Mucosa of stomach (tissue), 1 donor: ENCODE results near the gene WDR45B.

Experiments
- H3K27me3 ChIP-seq: one replicate; pipeline ENCODE4 v1.7.0; 2013; ENCODE audit warnings: mild to moderate bottlenecking, low read length; ENCODE audit not compliant: control insufficient read depth, insufficient read depth
- H3K36me3 ChIP-seq: one replicate; pipeline ENCODE4 v1.7.0; 2013; ENCODE audit warnings: low read length; ENCODE audit not compliant: control insufficient read depth, insufficient read depth
- H3K4me1 ChIP-seq: one replicate; pipeline ENCODE4 v1.7.0; 2013; ENCODE audit warnings: mild to moderate bottlenecking, low read length; ENCODE audit not compliant: control insufficient read depth, insufficient read depth
- H3K4me3 ChIP-seq: one replicate; pipeline ENCODE4 v1.7.0; 2013; ENCODE audit warnings: low read length
- H3K9ac ChIP-seq: one replicate; pipeline ENCODE4 v1.7.0; 2013; ENCODE audit warnings: mild to moderate bottlenecking, low read length, moderate library complexity
- H3K9me3 ChIP-seq: one replicate; pipeline ENCODE4 v1.7.0; 2013; ENCODE audit warnings: mild to moderate bottlenecking, low read length, moderate library complexity; ENCODE audit not compliant: control insufficient read depth
- donor health status: Pancreatic carcinoma.

Gene WDR45B

DNA sequence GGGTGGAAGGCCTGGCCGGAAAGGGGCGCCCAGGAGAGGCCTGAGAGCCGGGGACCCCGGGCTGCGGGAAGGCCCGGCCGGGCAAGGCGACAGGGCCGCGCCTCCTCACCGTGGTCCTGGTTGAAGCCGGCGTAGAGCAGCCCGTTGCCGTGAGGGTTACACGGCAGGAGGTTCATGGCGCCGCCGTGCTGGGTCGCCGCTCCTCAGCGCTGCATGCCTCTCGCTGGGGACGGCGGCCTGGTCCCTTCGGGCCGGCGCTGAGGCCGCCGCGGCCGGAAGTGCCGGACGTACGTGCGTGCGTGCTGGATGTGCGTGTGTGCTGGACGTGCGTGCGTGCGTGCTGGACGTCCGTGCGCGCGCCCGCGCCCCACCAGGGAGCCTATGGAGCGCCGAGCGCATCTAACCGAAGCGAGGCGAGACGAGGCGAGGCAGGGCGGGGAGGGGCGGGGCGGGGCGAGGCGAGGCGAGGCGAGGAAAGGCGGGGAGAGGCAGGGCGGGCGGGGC, at the start of gene WDR45B:
WDR45B (minus strand) TSS at position 280 of the 504 bp plus-strand sequence; CDS start at position 176, 104 bp downstream.
- H3K27me3 ChIP-seq = no peaks in the 10 kb centered on the region
- H3K36me3 ChIP-seq = peaks cover 4% of the 10 kb centered on the region
- peak within 1 kb of the TSS; percentile 92 for H3K9ac ChIP-seq
- no peaks in the 10 kb centered on the region for H3K9me3 ChIP-seq
- peaks cover 23% of the 10 kb centered on the region for H3K4me1 ChIP-seq
- peak within 1 kb of the TSS; percentile 66 for H3K4me3 ChIP-seq

DNA sequence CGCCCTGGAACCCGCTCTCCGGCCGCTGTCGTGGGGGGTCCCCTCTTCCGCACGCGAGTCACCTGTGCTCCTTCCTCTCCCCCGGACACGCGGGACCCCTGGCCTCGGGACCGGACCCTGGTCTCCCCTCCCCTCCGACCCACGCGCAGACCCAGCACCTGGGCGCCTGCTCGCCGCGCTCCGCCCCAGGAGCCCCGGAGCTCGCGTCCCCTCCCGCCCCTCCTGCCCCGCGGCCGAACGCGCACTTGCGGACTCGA, 49.5 kb upstream of the WDR45B start:
- no peak overlapping the region for H3K4me3 ChIP-seq

DNA sequence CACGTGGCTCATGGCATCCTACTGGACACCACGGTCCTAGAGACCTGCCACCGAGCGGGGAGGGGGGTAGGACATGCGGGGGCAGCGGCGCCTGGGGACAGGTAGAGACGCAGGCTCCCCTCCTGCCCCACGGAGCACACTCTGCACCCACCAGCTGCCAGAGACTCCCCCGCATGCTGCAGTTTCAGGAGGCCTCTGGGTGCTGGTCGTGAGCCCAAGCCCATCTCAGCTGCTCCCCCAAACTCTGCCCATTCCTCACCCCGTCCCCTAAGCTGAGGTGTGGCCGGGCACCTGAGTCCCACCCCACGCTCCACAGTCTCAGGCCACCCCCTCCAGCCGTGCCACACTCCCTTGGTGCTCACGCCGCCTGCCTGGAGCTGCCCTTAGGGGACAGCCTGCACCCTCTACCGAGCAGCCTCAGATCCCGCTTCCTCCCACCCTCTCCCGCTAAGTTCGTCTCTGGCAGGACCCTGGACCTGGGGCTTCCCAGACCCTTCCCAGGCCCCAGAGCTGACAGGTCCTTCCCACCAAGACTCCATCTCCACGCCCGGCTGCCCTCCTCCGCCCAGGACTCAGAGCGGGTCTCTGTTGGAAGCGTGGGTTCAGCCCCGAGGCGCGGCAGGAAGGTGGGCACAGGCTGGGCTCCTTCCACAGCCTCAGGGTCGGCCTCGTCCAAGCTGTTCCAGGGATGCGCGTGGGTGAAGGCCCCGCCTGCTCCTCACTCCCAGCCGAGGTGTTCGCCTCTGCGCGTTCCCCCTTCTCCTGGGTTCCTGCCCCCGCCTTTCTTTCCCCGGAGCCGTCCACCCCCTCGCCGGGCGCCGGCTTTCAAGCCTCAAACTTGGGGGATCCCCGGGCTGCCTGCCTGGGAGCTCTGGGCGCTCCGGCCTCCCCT, 48.9 kb upstream of the WDR45B start:
- Histone ChIP-seq H3K4me3 (peak overlapping the region; percentile 47), H3K27me3 (no peaks in the 10 kb centered on the region), H3K36me3 (no peaks in the 10 kb centered on the region), H3K4me1 (peaks cover 26% of the 10 kb centered on the region), H3K9ac (peak overlapping the region; percentile 68), H3K9me3 (no peaks in the 10 kb centered on the region)

More for the DNA sequence above, 49.5 kb upstream of the WDR45B start:
- no peaks in the 10 kb centered on the region for H3K27me3 ChIP-seq
- peak overlapping the region; percentile 68 for H3K9ac ChIP-seq
- H3K9me3 ChIP-seq = no peaks in the 10 kb centered on the region
- H3K4me1 ChIP-seq = peaks cover 32% of the 10 kb centered on the region
- H3K36me3 ChIP-seq = no peaks in the 10 kb centered on the region

DNA sequence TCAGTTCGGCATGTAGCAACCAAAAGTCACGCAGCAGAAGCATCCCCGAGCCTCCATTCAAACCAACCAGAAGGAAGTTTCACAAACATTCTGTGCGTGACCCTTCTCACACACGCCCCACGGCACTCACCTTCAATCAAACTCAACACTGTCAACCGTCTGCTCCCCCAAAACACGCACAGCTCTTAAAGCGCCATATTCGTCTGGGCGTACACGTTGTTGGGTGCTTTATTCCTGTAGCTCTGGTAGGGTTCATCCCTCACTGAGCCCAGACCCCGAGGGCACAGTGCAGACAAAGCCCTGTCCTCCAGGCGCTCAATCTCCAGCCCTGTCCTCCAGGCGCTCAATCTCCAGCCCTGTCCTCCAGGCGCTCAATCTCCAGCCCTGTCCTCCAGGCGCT, 48.0 kb upstream of the WDR45B start:
- H3K9ac ChIP-seq = no peak overlapping the region
- peaks cover 21% of the 10 kb centered on the region for H3K4me1 ChIP-seq
- H3K4me3 ChIP-seq = no peak overlapping the region
- H3K27me3 ChIP-seq = no peaks in the 10 kb centered on the region
- no peaks in the 10 kb centered on the region for H3K9me3 ChIP-seq
- H3K36me3 ChIP-seq = no peaks in the 10 kb centered on the region

- Histone ChIP-seq H3K27me3 (no peaks in the 10 kb centered on the region), H3K9me3 (no peaks in the 10 kb centered on the region), H3K36me3 (no peaks in the 10 kb centered on the region), H3K4me1 (peaks cover 21% of the 10 kb centered on the region), H3K4me3 (no peak overlapping the region), H3K9ac (no peak overlapping the region)
Measured at GRCh38 chr17:82694647-82695046, 46.4 kb upstream of the WDR45B start.

DNA sequence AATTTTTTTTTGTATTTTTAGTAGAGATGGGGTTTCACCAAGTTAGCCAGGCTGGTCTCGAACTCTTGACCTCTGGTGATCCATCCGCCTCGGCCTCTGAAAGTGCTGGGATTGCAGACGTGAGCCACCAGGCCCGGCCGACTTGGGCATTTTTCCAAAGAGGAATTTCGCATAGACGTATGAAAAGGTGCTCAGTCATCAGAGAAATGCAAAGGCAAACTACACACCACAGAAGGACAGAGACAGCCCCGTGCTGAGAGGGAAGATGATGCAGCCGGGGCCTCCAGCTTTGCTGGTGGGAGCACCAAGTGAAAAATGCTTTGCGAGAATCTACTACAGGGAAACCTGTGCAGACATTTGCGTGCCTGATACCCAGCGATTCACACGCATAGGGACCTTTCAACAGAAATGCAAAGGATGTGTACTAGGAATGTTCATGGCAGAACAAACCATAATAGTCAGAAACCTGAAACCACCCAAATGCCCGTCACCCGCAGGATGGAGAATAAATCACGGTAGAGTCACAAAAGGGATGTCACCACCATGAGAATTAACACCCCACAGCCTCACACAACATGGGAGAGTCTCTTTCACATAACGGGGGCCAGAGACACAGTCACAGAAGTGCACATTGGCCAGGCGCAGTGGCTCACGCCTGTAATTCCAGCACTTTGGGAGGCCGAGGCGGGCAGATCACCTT, 45.1 kb upstream of the WDR45B start:
- H3K4me1 ChIP-seq = peaks cover 16% of the 10 kb centered on the region
- no peak overlapping the region for H3K9ac ChIP-seq
- no peaks in the 10 kb centered on the region for H3K9me3 ChIP-seq
- no peaks in the 10 kb centered on the region for H3K27me3 ChIP-seq
- H3K4me3 ChIP-seq = no peak overlapping the region
- H3K36me3 ChIP-seq = no peaks in the 10 kb centered on the region

GRCh38 chr17:82692268-82692667, 44.0 kb upstream of the WDR45B start:
- H3K27me3 ChIP-seq = no peaks in the 10 kb centered on the region
- no peaks in the 10 kb centered on the region for H3K9me3 ChIP-seq
- peaks cover 24% of the 10 kb centered on the region for H3K4me1 ChIP-seq
- H3K9ac ChIP-seq = no peak overlapping the region
- no peak overlapping the region for H3K4me3 ChIP-seq
- H3K36me3 ChIP-seq = no peaks in the 10 kb centered on the region

DNA sequence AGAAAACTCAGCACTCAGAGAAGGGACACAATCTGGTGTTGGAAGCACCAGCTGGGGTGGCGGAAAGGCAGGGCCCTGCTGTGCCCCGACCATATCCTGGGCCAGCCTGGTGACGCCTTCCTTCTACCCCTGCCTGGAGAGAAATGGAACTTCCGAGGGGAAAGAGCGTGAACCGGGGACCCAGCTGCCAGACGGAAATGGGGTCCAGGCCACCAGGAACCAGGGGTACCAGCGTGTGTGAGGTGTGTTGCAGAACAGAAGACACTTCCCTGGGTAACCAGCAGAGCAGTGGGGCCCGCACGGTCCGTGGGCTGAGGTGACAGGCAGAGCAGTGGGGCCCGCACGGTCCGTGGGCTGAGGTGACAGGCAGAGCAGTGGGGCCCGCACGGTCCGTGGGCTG, 43.5 kb upstream of the WDR45B start:
- no peak overlapping the region for H3K4me3 ChIP-seq
- H3K27me3 ChIP-seq = no peaks in the 10 kb centered on the region
- H3K4me1 ChIP-seq = peaks cover 22% of the 10 kb centered on the region
- H3K9ac ChIP-seq = no peak overlapping the region
- H3K36me3 ChIP-seq = no peaks in the 10 kb centered on the region
- no peaks in the 10 kb centered on the region for H3K9me3 ChIP-seq

DNA sequence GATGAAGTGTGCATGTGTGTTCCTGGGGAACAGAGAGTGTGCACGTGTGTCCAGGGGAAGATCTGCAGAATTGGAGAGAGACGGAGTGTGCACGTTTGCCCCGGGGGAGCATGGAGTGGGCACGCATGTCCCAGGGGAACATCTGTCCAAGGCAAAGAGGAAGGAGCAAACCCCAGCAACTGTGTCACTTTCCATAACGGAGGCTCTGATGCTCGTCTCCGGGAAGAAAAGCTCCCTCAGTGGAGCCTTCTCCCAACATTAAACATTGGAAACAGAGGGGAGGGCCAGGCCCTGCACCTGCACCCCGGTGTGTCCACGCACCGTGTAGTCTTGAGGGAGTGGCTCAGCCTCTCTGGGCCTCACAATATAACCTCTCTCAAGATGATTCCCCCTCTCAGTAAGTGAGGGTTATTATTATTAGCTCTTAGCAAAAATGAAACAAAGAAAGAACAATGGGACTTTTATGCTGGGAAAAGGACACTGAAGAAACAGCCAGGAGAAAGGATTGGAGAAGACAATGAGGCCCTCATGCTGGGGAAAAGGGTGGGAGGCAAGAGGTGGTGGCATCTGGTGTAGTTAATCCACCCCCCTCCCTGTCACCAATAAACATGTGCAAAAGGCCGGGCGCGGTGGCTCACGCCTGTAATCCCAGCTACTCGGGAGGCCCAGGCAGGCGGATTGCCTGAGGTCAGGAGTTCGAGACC, 42.7 kb upstream of the WDR45B start:
- H3K4me1 ChIP-seq = peaks cover 22% of the 10 kb centered on the region
- no peaks in the 10 kb centered on the region for H3K9me3 ChIP-seq
- H3K4me3 ChIP-seq = no peak overlapping the region
- no peak overlapping the region for H3K9ac ChIP-seq
- no peaks in the 10 kb centered on the region for H3K27me3 ChIP-seq
- no peaks in the 10 kb centered on the region for H3K36me3 ChIP-seq

DNA sequence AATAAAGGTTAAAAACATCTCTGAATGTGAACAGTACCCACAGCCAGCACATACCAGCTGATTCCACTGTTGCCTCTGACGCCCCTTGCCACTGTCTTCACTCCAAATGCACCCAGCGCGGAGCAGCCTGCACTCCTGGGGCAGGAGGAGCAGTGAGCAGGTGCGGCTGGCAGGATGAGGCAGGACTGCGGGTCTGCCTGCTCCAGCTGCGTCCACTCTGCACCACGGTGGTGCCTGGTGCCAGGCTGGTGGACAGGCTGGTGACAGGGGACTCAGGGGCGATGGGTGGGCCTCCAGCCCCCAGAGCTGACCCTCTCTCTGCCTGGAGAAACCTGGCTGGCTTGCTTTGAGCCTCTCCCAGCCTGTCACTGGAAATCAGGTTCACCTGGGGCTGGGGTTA, 40.8 kb upstream of the WDR45B start:
- Histone ChIP-seq H3K27me3 (no peaks in the 10 kb centered on the region), H3K9ac (no peak overlapping the region), H3K9me3 (no peaks in the 10 kb centered on the region), H3K4me1 (peaks cover 32% of the 10 kb centered on the region), H3K36me3 (no peaks in the 10 kb centered on the region), H3K4me3 (no peak overlapping the region)

DNA sequence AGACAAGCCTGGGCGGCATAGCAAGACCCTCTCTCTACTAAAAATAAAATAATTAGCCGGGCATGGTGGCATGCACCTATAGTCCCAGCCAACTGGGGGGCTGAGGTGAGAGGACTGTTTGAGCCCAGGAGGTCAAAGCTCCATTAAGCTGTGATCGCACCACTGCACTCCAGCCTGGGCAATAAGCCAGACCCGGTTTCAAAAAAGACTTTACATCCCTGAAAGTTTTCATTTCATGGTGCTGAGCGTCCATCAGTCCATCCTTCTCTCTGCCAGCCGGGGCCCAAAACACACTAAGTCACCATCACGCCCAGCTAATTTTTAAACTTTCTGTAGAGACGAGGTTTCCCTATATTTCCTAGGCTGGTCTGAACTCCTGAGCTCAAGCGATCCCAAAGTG, 39.6 kb upstream of the WDR45B start:
- Histone ChIP-seq H3K4me1 (peaks cover 40% of the 10 kb centered on the region), H3K4me3 (no peak overlapping the region), H3K27me3 (no peaks in the 10 kb centered on the region), H3K9me3 (no peaks in the 10 kb centered on the region), H3K36me3 (no peaks in the 10 kb centered on the region), H3K9ac (peak overlapping the region; percentile 60)

DNA sequence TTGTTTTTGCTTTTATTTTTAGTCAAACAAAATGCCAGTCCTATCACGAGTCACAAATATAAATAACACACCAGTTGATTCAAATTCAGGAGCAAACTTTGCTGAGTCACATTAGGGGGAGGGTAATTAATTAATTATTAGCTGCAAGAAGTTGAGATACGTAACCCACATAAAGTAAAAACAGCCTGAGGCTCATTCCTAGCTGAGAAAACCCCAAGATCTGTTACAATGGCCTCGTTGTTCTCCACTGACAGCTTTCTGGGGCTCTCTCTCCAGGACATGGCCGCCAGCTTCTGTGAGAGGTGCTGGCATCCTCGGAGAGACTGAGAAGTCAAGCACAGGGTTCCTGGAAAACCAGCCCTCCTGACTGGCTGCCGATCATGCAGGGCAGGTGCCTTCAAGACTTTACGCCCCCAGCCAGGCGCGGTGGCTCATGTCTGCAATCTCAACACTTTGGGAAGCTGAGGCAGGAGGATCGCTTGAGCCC, 39.2 kb upstream of the WDR45B start:
- H3K9ac ChIP-seq = peak overlapping the region; percentile 60
- no peaks in the 10 kb centered on the region for H3K27me3 ChIP-seq

More for the DNA sequence above, 39.2 kb upstream of the WDR45B start:
- Histone ChIP-seq H3K36me3 (no peaks in the 10 kb centered on the region), H3K4me3 (no peak overlapping the region), H3K9me3 (no peaks in the 10 kb centered on the region), H3K4me1 (peaks cover 40% of the 10 kb centered on the region)
